Vagina (tissue), 2 donors: ENCODE measurements around the gene PAK1.
"Not testable (repeated sequence)": the region's sequence is repeated elsewhere in the genome, so short reads cannot be mapped to it uniquely, and the experiment has no call there.

Source experiments
- POLR2A ChIP-seq, 2 donors: fragments of 450-650 bp; IDR thresholded peaks; one replicate each; pipeline ENCODE4 v1.6.1; 2017; ENCODE audit warnings: antibody characterized with exemption in 2 of 2, mild to moderate bottlenecking in 2 of 2, moderate library complexity in 2 of 2
- POLR2AphosphoS5 ChIP-seq, 2 donors: sonication (generic); formaldehyde crosslinking; IDR thresholded peaks; one replicate each; pipeline ENCODE4 v1.9.0; 2017; ENCODE audit warnings: antibody characterized with exemption in 2 of 2, mild to moderate bottlenecking in 2 of 2, low read depth in 1 of 2; ENCODE audit not compliant: insufficient read depth in 1 of 2
- TF ChIP-seq, protein P1 (sequence below), 3 experiments: fragments of 450-650 bp in 2 of 3; fragments of 200-600 bp in 1 of 3; sonication (generic) in 1 of 3; IDR thresholded peaks; one replicate each; pipeline ENCODE4 v1.5.1; 2017 to 2019; ENCODE audit warnings: antibody characterized with exemption in 3 of 3, mild to moderate bottlenecking in 2 of 3, moderate library complexity in 2 of 3

DNA sequence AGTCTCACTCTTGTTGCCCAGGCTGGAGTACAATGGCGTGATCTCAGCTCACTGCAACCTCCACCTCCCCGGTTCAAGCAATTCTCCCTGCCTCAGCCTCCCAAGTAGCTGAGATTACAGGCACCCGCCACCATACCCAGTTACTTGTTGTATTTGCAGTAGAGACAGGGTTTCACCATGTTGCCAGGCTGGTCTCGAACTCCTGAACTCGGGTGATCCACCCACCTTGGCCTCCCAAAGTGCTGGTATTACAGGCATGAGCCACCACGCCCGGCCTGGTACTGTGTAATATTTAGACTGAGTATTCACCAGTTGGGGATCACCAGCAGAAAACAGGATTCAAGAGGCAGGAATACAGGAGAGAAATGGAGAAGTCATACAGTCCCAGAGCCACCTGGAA is 90.5 kb downstream of the PAK1 start:
- TF ChIP-seq, protein P1, sequence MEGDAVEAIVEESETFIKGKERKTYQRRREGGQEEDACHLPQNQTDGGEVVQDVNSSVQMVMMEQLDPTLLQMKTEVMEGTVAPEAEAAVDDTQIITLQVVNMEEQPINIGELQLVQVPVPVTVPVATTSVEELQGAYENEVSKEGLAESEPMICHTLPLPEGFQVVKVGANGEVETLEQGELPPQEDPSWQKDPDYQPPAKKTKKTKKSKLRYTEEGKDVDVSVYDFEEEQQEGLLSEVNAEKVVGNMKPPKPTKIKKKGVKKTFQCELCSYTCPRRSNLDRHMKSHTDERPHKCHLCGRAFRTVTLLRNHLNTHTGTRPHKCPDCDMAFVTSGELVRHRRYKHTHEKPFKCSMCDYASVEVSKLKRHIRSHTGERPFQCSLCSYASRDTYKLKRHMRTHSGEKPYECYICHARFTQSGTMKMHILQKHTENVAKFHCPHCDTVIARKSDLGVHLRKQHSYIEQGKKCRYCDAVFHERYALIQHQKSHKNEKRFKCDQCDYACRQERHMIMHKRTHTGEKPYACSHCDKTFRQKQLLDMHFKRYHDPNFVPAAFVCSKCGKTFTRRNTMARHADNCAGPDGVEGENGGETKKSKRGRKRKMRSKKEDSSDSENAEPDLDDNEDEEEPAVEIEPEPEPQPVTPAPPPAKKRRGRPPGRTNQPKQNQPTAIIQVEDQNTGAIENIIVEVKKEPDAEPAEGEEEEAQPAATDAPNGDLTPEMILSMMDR (IDR thresholded peaks at IDR 0.05): not testable (repeated sequence)
- not testable (repeated sequence) for TF ChIP-seq POLR2AphosphoS5 (IDR thresholded peaks at IDR 0.05; ENCODE audit: insufficient read depth in 1 of 2, low read depth in 1 of 2); POLR2A (IDR thresholded peaks at IDR 0.05)
